ENCODE data around the gene USP4. TPM values are rescaled to one million over a fixed set of nuclear protein-coding genes. Genes with fewer than 3 reads are reported as not detected.

Gene USP4
- total and polyA plus RNA-seq, 4 donors, result 12.5 to 17.7 (median 14.9) TPM

DNA sequence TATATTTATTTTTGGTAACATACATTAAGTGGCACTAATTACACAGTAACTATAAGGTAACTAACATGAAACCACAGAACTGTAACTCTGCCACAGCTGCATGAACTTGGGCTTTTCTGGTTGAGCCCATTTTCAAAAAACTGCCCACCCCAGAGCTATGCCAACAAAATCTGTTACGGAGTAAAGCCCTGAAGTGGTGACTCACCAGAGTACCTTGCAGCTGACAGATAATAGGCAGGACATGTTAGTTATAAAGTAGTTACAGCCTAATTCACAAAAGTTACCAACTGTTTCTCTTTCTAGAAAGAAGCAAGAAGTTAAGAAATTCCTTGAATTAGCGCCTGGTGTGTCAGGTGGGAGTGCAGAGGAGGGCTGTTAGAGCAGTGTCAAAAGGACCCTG, 19.8 kb upstream of the USP4 start:
- Histone ChIP-seq H3K9ac (ENCODE audit: low read depth in 1 of 2, low read length in 2 of 2) (no peak overlapping the region), H3K4me1 (ENCODE audit: control insufficient read depth in 4 of 4, insufficient read depth in 4 of 4, low read length in 3 of 4) (peaks cover 1 to 24% (median 17%) of the 10 kb centered on the region in 4 donors), H3K36me3 (ENCODE audit: control insufficient read depth in 4 of 4, insufficient read depth in 3 of 4, low read depth in 1 of 4, low read length in 3 of 4) (peaks cover 13 to 38% (median 24%) of the 10 kb centered on the region in 4 donors), H3K27me3 (ENCODE audit: control insufficient read depth in 4 of 4, insufficient read depth in 4 of 4, low read length in 3 of 4) (no peaks in the 10 kb centered on the region), H3K9me3 (ENCODE audit: control insufficient read depth in 4 of 4, low read length in 3 of 4) (no peaks in the 10 kb centered on the region), H3K27ac (ENCODE audit: low read depth in 1 of 2, low read length in 2 of 2) (peak overlapping the region in 1 of 2 donors; percentile 93), H3K4me3 (ENCODE audit: low read depth in 1 of 3, low read length in 3 of 3) (no peak overlapping the region)
- 87% methylated on average over 2 of the region's 2 CpGs for WGBS
- no peak for DNase-seq (ENCODE audit: low spot score)
- TF ChIP-seq HNF4A (conservative IDR thresholded peaks at IDR 0.05) (no peak), JUND (IDR thresholded peaks at IDR 0.05) (no peak), FOXA2 (IDR thresholded peaks at IDR 0.05) (no peak), MAX (IDR thresholded peaks at IDR 0.05) (no peak), RAD21 (IDR thresholded peaks at IDR 0.05) (no peak), EGR1 (IDR thresholded peaks at IDR 0.05; ENCODE audit: low read depth in 2 of 2) (no peak), NR2F2 (IDR thresholded peaks at IDR 0.05) (no peak), YY1 (IDR thresholded peaks at IDR 0.05) (no peak), TAF1 (conservative IDR thresholded peaks at IDR 0.05) (no peak), RXRA (IDR thresholded peaks at IDR 0.05) (no peak), GABPA (IDR thresholded peaks at IDR 0.05 in 1 of 2, conservative IDR thresholded peaks at IDR 0.05 in 1 of 2) (no peak), FOXA1 (IDR thresholded peaks at IDR 0.05) (no peak), ZBTB33 (IDR thresholded peaks at IDR 0.05) (no peak), REST (IDR thresholded peaks at IDR 0.05) (no peak), HNF4G (IDR thresholded peaks at IDR 0.05) (no peak), SP1 (IDR thresholded peaks at IDR 0.05) (no peak), CTCF (IDR thresholded peaks at IDR 0.05; ENCODE audit: low read depth, low read length, missing input control) (no peak)
- TF ChIP-seq, protein P1, sequence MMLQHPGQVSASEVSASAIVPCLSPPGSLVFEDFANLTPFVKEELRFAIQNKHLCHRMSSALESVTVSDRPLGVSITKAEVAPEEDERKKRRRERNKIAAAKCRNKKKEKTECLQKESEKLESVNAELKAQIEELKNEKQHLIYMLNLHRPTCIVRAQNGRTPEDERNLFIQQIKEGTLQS (IDR thresholded peaks at IDR 0.05), result no peak

Measured in liver (tissue), 9 donors.